Muscle layer of duodenum (tissue), 2 donors: Measurements from ENCODE around the gene TOR2A.
"Not testable (repeated sequence)": the region's sequence is repeated elsewhere in the genome, so short reads cannot be mapped to it uniquely, and the experiment has no call there.

Experiments used
- H3K27ac ChIP-seq: one replicate; pipeline ENCODE4 v1.7.0; 2013; ENCODE audit warnings: mild to moderate bottlenecking, low read length
- H3K27me3 ChIP-seq: one replicate; pipeline ENCODE4 v1.7.0; 2013; ENCODE audit warnings: low read depth, mild to moderate bottlenecking, control low read depth, low read length
- H3K36me3 ChIP-seq, 2 donors: one replicate each; pipeline ENCODE4 v1.7.0; 2013; ENCODE audit warnings: low read length in 2 of 2, control low read depth in 1 of 2, mild to moderate bottlenecking in 1 of 2; ENCODE audit not compliant: insufficient read depth in 2 of 2, control insufficient read depth in 1 of 2
- H3K4me1 ChIP-seq, 2 donors: one replicate each; pipeline ENCODE4 v1.7.0; 2013; ENCODE audit warnings: low read length in 2 of 2, mild to moderate bottlenecking in 2 of 2, control low read depth in 1 of 2, moderate library complexity in 1 of 2; ENCODE audit not compliant: insufficient read depth in 2 of 2, control insufficient read depth in 1 of 2
- H3K4me3 ChIP-seq, 2 donors: one replicate each; pipeline ENCODE4 v1.7.0; 2013; ENCODE audit warnings: low read length in 2 of 2, low read depth in 1 of 2, mild to moderate bottlenecking in 1 of 2
- H3K9me3 ChIP-seq, 2 donors: one replicate each; pipeline ENCODE4 v1.7.0; 2013; ENCODE audit warnings: low read length in 2 of 2, control low read depth in 1 of 2, mild to moderate bottlenecking in 1 of 2; ENCODE audit not compliant: control insufficient read depth in 1 of 2
- donor health status: healthy.

The TOR2A gene

DNA sequence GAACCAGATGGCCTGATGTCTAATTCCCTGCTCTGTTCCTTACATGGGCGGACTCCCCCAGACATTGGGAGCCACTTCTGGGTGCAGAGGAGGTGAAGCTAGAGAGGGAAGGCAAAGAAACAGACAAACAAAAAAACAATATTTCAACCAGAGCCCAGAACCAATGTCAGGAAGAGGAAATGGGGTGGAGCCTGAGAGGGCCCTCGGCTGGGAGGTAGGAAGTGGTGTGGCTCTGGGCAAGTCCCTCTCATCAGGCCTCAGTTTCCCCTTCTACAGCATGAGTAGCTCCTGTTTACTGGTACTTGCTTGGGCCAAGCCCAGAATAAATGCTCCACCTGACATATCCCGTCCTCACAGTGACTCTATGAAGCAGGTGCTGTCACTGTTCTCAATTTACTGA lies 32.3 kb upstream of the TOR2A start:
- Histone ChIP-seq H3K36me3 (no peaks in the 10 kb centered on the region), H3K27me3 (no peaks in the 10 kb centered on the region), H3K27ac (peak overlapping the region; percentile 57), H3K9me3 (no peaks in the 10 kb centered on the region), H3K4me1 (peaks cover 4 to 11% of the 10 kb centered on the region in 2 donors), H3K4me3 (no peak overlapping the region)

DNA sequence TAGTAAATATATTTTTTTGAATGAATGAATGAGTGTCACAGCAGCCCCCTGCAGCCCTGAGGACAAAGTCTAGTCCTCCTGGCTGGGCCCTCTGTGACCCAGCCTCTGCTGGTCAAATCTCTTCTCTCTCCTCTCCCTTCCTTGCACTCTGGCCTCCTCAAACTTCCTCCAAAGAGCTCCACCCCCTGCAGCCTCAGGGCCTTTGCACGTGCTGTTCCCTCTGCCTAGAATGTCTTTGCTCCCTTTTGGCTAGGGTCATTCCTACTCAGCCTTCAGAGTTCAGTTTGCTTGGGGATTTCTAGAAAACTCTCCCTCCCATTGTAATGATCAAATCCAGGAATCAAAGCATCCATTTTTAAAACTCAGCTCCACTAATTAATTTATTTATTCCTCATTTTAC lies 30.3 kb upstream of the TOR2A start:
- Histone ChIP-seq H3K9me3 (no peaks in the 10 kb centered on the region), H3K4me1 (peaks cover 3 to 4% of the 10 kb centered on the region in 2 donors), H3K36me3 (no peaks in the 10 kb centered on the region), H3K4me3 (no peak overlapping the region), H3K27me3 (no peaks in the 10 kb centered on the region), H3K27ac (no peak overlapping the region)

DNA sequence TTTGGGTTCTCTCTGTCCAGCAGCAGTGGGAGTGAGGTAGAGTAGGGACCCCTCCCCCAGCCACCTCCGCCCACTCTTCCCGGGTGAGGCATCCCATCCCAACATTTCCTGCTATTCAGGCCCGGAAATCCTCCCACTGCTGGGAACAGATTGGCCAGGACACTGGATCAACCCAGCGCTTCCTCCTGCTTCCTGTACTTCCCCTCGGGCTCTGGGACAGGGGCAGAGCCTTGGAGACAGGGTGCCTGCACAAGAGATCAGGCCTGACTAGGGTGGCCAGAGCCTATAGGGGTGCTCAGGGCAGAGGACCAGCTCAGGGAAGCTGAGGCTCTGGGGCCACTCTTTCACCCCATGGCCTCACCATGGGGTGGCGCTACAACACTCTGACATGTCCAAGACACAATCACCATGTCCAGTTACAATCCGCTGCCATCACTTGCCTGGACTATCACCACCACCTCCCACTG lies 28.9 kb upstream of the TOR2A start:
- no peak overlapping the region for H3K27ac ChIP-seq

DNA sequence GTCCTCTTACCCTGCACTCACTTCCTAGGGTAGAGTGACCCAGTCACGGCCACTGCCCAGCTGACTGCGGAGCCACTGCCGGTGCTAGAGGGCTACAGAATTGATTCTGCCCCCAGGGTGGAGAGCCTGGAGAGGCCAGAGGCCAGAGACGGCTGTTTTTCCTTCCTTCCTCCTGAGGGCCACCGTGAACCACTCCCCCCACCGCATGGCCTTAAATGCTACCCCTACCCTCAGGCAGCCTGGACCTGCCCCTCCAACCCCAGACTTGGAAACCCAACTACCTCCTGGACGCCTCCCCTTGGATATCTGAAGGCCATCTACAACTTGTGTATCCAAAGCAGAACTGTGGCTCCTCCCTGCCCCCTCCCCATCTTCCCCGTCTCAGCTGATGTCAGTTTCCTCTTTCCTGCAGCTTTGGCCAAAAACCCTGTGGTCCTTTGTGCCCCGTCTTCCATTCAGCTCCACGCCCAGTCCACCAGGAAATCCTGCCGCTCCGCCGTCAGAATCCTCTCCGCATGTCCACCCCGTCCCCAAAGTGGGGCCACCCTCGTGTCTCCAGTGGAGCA lies 27.1 kb upstream of the TOR2A start:
- no peak overlapping the region for H3K4me3 ChIP-seq
- H3K27ac ChIP-seq, result peak overlapping the region; percentile 16
- H3K9me3 ChIP-seq, result no peaks in the 10 kb centered on the region
- H3K4me1 ChIP-seq, result no peaks in the 10 kb centered on the region
- H3K36me3 ChIP-seq, result no peaks in the 10 kb centered on the region
- H3K27me3 ChIP-seq, result no peaks in the 10 kb centered on the region

More for the DNA sequence above, 28.9 kb upstream of the TOR2A start:
- no peaks in the 10 kb centered on the region for H3K9me3 ChIP-seq
- no peaks in the 10 kb centered on the region for H3K4me1 ChIP-seq
- no peaks in the 10 kb centered on the region for H3K27me3 ChIP-seq
- H3K4me3 ChIP-seq, result no peak overlapping the region
- no peaks in the 10 kb centered on the region for H3K36me3 ChIP-seq

DNA sequence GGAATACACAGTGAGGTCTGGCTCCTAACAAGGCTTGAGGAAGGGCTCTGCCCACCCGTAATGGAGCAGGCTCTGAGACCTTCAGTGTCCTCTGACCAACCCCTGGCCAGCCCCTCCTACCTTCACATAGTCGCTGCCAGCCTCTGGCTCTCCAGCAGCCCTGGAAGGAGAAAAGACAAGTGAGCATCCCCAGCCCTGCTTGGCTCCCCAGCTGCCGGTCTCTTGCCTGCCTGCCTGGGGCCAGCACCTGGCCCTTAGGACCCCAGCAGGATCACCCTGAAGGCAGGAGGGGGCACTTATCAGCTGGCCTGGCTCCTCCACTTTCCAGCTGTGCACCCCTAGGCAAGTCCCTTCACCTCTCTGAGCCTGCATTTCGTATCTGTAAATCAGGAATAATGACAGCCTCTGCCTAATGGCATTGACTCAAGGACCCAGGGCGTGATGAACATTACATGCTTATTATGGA lies 26.4 kb upstream of the TOR2A start:
- H3K4me1 ChIP-seq, result no peaks in the 10 kb centered on the region
- H3K4me3 ChIP-seq, result no peak overlapping the region
- peak overlapping the region; percentile 16 for H3K27ac ChIP-seq
- no peaks in the 10 kb centered on the region for H3K36me3 ChIP-seq
- H3K9me3 ChIP-seq, result no peaks in the 10 kb centered on the region
- no peaks in the 10 kb centered on the region for H3K27me3 ChIP-seq

DNA sequence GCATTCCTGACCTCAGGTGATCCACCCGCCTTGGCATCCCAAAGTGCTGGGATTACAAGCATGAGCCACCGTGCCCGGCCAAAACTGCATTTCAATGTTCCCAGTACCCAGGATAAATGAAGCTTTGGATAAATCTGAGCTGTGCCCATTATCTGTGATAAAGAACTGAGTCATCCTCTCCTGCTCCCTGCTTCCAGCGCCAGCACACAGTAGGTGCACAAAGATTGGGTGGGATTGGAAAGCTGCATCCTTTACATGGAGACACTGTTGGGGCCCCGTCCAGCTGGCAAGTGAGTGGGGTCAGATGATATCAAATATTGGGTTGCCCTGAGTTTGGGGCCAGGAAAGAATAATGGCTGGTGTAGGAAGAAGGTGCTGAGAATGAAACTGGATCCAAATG lies 26.0 kb upstream of the TOR2A start:
- no peaks in the 10 kb centered on the region for H3K9me3 ChIP-seq
- no peaks in the 10 kb centered on the region for H3K27me3 ChIP-seq
- no peaks in the 10 kb centered on the region for H3K4me1 ChIP-seq
- H3K4me3 ChIP-seq, result no peak overlapping the region
- H3K36me3 ChIP-seq, result no peaks in the 10 kb centered on the region
- no peak overlapping the region for H3K27ac ChIP-seq

DNA sequence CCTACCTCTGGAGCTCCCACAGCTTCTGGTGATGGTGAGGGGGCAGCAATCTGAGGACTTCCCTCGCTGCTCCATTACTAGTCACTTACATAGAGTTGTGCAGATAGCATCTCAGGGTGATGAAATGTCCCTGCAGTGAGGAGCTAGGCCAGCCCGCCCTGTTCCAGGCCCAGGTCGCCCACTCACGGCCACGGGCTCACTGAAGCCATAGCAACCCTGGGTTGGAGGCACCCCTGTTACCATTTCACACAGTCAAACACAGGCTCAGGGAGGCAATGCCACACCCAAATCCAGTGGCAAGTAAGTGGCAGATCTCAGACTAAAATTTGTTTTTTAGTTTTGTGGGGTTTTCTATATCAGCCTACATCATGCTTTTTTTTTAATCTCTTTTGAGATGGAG lies 23.7 kb upstream of the TOR2A start:
- Histone ChIP-seq H3K9me3 (no peaks in the 10 kb centered on the region), H3K4me3 (no peak overlapping the region), H3K4me1 (peaks cover 0 to 7% of the 10 kb centered on the region in 2 donors), H3K27ac (no peak overlapping the region), H3K36me3 (no peaks in the 10 kb centered on the region), H3K27me3 (no peaks in the 10 kb centered on the region)

DNA sequence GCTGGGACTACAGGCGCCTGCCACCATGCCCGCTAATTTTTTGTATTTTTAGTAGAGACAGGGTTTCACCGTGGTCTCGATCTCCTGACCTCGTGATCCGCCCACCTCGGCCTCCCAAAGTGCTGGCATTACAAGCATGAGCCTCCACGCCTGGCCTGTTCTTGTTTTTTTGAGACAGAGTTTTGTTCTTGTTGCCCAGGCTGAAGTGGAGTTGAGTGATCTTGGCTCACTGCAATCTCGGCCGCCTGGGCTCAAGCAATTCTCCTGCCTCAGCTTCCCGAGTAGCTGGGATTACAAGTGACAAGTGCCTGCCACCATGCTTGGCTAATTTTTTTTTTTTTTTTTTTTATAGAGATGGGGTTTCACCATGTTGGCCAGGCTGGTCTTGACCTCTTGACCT lies 21.7 kb upstream of the TOR2A start:
- not testable (repeated sequence) for H3K9me3 ChIP-seq, H3K27ac ChIP-seq, H3K4me3 ChIP-seq, H3K27me3 ChIP-seq, H3K36me3 ChIP-seq, H3K4me1 ChIP-seq

DNA sequence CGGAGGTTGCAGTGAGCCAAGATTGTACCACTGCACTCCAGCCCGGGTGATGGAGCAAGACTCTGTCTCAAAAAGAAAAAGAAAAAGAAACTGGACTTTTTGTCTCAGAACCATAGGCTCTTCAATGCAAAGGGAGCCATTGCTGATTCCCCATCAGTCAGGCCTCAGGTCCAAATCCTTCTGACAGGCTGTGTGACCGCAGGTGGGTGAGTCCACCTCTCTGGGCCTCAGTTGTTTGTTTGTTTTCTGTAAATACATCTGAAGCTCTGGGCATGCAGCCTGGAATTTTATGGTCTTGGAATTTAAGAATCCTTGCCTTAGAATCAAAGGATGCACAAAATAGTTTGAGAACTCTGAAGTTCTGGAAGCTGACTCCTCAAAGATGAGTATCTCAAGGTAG lies 21.1 kb upstream of the TOR2A start:
- no peaks in the 10 kb centered on the region for H3K27me3 ChIP-seq
- peaks cover 0 to 7% of the 10 kb centered on the region in 2 donors for H3K4me1 ChIP-seq
- no peaks in the 10 kb centered on the region for H3K9me3 ChIP-seq
- H3K36me3 ChIP-seq, result no peaks in the 10 kb centered on the region
- no peak overlapping the region for H3K27ac ChIP-seq
- no peak overlapping the region for H3K4me3 ChIP-seq

DNA sequence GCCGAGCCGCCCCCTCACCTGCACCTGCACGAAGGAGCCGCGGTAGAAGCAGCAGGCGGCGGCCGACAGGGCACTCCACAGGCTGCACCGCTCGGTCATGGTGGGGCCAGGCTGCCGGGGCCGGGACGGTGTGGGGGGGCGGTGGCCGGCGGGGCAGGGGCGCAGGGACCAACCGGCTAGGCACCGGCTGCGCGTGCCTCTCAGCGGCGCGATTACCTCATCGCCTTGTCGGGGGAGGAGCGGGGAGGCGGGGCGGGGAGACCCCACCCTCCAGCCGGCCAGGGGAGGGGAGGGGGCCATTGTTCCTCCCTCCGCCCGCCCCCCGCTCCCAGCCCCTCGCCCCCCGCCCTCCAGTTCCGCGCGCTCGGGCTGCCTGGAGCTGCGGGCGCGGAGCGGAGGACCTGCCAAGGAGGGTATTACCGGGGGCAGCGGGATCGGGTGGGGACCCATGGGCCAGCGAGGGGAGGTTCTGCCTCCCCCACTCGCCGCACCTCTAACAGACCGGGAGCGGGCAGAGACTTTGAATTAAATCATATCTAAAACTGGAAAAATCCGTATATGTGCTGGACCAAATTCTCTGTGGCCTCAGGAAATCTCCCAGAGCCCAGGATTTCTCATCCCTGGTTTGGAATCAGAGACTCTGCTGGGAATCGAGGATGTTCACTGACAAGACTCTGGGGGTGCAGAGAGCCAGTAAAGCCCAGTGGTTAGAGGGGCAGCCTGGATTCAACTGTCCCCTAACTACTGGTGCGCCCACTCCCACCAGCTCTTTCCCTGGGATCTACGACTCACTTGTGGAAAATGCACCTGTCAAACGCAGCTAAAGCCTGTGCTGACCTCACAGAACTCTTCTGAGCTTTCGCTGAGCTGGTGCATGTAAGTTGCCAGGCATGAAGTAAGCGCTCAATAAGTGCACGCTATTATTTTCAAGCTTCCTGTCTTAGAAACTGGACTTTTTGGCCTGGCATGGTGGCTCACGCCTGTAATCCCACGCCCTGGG lies 20.3 kb upstream of the TOR2A start:
- Histone ChIP-seq H3K27me3 (no peaks in the 10 kb centered on the region), H3K4me1 (peaks cover 0 to 7% of the 10 kb centered on the region in 2 donors), H3K4me3 (no peak overlapping the region), H3K27ac (no peak overlapping the region), H3K36me3 (peaks cover 0 to 4% of the 10 kb centered on the region in 2 donors), H3K9me3 (no peaks in the 10 kb centered on the region)

DNA sequence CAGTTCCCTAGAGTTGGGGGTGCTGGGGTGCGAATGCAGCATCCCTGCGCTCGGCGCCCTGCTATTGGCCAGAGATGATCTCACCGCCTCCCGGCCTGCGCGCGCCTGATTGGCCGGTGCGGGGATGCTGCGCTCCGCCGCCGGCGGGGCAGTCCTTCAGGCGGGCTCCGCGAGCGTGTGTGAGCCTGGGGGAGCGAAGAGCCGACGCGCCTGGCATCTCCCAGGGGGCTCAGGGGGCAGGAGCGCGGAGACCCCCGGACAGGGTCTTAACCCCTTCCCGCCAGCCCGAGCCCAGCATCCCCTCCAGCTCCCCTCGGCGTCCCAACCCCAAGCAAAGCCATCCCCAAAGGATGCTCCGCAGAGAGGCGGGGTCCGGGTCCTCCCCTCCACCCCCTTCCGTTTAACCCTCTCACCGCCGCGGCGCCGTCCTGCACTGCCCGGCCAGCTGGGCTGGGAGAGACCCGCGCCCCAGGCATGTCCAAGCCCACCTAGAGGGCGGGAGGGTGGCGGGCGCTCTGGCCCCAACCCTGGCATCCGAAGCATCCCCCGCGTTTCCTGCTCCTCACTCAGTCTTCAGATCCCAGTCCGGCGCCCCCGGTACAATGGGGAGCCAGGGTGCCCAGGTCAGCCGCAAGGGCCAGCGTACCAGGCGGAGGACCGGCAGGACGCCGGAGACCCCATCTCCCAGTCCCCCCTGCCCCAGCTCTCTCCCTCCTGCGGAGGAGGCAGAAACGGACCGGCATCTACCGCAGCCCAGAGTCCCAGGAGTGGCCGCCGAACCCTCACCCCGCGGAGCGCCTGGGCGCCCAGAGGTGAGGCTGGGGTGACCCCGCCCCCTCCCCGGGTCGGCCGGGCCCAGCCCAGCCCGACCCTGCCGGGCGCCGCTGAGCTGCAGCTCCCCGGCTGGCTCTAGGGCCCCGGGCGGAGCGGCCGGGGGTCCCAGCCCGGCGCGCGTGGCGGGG lies 19.3 kb upstream of the TOR2A start:
- H3K27ac ChIP-seq, result no peak overlapping the region
- H3K4me3 ChIP-seq, result no peak overlapping the region
- no peaks in the 10 kb centered on the region for H3K9me3 ChIP-seq
- peaks cover 0 to 9% of the 10 kb centered on the region in 2 donors for H3K36me3 ChIP-seq
- H3K27me3 ChIP-seq, result no peaks in the 10 kb centered on the region
- peaks cover 0 to 7% of the 10 kb centered on the region in 2 donors for H3K4me1 ChIP-seq
